GM10266 (cell line): Measurements from ENCODE around the gene ASCC3.

Experiments used
- DNase-seq: peaks from one replicate; pipeline ENCODE4 v3.0.0; 2012; ENCODE audit errors: extremely low spot score
- CTCF ChIP-seq: IDR thresholded peaks from 2 replicates; pipeline ENCODE4 v1.5.1; 2012; ENCODE audit warnings: mild to moderate bottlenecking, low read depth; ENCODE audit not compliant: control insufficient read depth, insufficient read depth; ENCODE audit errors: missing control alignments

ASCC3 gene

GRCh38 chr6:100617633-100618350, 263.3 kb downstream of the ASCC3 start:
- no peak for DNase-seq
- TF ChIP-seq CTCF = no peak

GRCh38 chr6:100614933-100615332, 266.2 kb downstream of the ASCC3 start:
- TF ChIP-seq CTCF = no peak
- DNase-seq = no peak

GRCh38 chr6:100614386-100614785, 266.7 kb downstream of the ASCC3 start:
- TF ChIP-seq CTCF = no peak

GRCh38 chr6:100613656-100614055, 267.5 kb downstream of the ASCC3 start:
- TF ChIP-seq CTCF = no peak
- no peak for DNase-seq

More at GRCh38 chr6:100614386-100614785, 266.7 kb downstream of the ASCC3 start:
- no peak for DNase-seq

GRCh38 chr6:100612094-100612493, 269.0 kb downstream of the ASCC3 start:
- no peak for TF ChIP-seq CTCF
- no peak for DNase-seq

- DNase-seq = no peak
- no peak for TF ChIP-seq CTCF
Measured at GRCh38 chr6:100599088-100599770, 281.9 kb downstream of the ASCC3 start.

GRCh38 chr6:100595456-100595855, 285.7 kb downstream of the ASCC3 start:
- DNase-seq = no peak
- TF ChIP-seq CTCF = no peak
